ENCODE measurements around the gene SPRR3. TPM values are rescaled to one million over a fixed set of nuclear protein-coding genes. Genes with fewer than 3 reads are reported as not detected.

The SPRR3 gene
- total RNA-seq, 1 donor from 2014 or later = not detected

DNA sequence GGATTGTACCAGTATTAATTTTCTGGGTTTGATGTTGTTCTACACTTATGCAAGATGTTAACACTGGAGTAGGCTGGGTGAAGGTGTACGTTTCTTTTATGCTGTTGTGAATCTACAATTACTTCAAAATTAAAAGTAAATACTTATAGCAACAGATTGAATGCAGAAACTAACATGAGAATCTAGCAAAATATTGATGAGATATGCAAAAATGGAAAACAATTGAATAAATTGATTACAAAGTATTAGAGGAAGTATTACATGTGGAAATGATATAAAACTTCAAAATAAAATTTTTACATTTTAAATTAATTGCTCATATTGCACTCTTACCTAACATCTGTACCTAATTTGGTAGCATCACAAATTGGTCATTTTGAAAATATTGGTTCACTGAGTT is 5.7 kb upstream of the SPRR3 start:
- Mint-ChIP-seq H3K9me3 (ENCODE audit: low read depth) (peaks cover 10% of the 10 kb centered on the region), H3K4me3 (ENCODE audit: low read depth) (no peak overlapping the region), H3K36me3 (ENCODE audit: insufficient read depth) (no peaks in the 10 kb centered on the region), H3K4me1 (ENCODE audit: low read depth) (peaks cover 10% of the 10 kb centered on the region), H3K27me3 (no peaks in the 10 kb centered on the region), H3K27ac (no peak overlapping the region)
- DNase-seq (ENCODE audit: low spot score, unreplicated experiment) = no peak
- TF ChIP-seq, protein P1, sequence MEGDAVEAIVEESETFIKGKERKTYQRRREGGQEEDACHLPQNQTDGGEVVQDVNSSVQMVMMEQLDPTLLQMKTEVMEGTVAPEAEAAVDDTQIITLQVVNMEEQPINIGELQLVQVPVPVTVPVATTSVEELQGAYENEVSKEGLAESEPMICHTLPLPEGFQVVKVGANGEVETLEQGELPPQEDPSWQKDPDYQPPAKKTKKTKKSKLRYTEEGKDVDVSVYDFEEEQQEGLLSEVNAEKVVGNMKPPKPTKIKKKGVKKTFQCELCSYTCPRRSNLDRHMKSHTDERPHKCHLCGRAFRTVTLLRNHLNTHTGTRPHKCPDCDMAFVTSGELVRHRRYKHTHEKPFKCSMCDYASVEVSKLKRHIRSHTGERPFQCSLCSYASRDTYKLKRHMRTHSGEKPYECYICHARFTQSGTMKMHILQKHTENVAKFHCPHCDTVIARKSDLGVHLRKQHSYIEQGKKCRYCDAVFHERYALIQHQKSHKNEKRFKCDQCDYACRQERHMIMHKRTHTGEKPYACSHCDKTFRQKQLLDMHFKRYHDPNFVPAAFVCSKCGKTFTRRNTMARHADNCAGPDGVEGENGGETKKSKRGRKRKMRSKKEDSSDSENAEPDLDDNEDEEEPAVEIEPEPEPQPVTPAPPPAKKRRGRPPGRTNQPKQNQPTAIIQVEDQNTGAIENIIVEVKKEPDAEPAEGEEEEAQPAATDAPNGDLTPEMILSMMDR (IDR thresholded peaks at IDR 0.05; ENCODE audit: unreplicated experiment) = no peak

DNA sequence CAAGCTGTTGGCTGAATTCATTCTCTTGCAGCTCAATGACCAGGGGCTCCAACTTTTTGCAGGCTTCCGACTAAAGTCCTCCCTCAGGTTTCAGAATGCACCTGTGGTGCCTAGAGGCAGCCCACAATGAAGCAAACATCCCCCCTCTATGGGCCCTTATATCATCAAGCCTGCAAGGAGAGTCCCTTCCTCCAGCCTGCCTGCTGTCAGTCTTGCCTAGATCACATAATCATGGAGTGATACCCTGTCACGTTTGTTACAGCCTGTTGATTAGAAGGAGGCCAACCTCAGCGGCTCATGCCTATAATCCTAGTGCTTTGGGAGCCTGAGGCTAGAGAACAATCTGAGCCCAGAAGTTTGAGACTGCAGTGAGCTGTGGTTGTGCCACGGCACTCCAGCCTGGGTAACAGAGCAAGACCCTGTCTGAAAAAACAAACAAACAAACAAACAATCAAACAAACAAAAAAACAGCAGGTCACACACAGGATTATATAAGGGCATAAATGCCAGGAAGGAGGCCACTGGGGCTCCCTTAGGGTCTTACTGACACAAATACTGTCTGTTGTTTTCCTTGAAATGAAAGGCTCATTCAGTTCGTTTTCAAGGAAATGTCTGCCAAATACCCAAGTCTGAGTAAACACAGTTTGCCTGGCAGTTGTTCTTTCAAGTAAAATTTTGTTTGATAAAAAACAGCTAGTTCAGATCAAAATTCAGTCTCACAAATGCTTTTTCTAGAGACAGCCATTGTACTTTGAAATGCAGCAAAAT is 4.7 kb upstream of the SPRR3 start:
- no peak for DNase-seq (ENCODE audit: low spot score, unreplicated experiment)
- Mint-ChIP-seq H3K27me3 (no peaks in the 10 kb centered on the region), H3K4me3 (ENCODE audit: low read depth) (no peak overlapping the region), H3K9me3 (ENCODE audit: low read depth) (peaks cover 10% of the 10 kb centered on the region), H3K36me3 (ENCODE audit: insufficient read depth) (no peaks in the 10 kb centered on the region), H3K27ac (peak overlapping the region; percentile 47), H3K4me1 (ENCODE audit: low read depth) (peaks cover 10% of the 10 kb centered on the region)
- TF ChIP-seq, protein P1 (IDR thresholded peaks at IDR 0.05; ENCODE audit: unreplicated experiment) = no peak

DNA sequence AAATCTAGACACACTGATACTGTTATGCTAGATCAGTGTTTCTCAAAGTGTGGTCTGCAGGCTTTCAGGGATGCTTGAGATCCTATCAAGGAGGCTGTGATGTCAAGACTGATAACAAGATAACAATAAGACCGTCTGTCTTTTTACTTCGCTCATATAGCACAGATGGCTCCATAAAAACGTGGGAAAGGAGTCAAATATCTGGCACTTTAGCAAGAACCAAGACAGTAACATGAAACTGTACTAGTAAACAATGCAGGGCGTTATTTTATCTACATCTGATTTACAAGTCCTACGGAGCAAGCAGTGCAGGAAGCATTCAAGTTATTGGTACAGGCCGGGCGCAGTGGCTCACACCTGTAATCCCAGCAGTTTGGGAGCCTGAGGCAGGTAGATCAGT is 3.6 kb upstream of the SPRR3 start:
- H3K4me1 Mint-ChIP-seq (ENCODE audit: low read depth) = peaks cover 10% of the 10 kb centered on the region
- H3K27me3 Mint-ChIP-seq = no peaks in the 10 kb centered on the region
- peaks cover 10% of the 10 kb centered on the region for H3K9me3 Mint-ChIP-seq (ENCODE audit: low read depth)
- TF ChIP-seq, protein P1 (IDR thresholded peaks at IDR 0.05; ENCODE audit: unreplicated experiment) = no peak
- no peak overlapping the region for H3K4me3 Mint-ChIP-seq (ENCODE audit: low read depth)
- no peaks in the 10 kb centered on the region for H3K36me3 Mint-ChIP-seq (ENCODE audit: insufficient read depth)
- no peak for DNase-seq (ENCODE audit: low spot score, unreplicated experiment)
- no peak overlapping the region for H3K27ac Mint-ChIP-seq

DNA sequence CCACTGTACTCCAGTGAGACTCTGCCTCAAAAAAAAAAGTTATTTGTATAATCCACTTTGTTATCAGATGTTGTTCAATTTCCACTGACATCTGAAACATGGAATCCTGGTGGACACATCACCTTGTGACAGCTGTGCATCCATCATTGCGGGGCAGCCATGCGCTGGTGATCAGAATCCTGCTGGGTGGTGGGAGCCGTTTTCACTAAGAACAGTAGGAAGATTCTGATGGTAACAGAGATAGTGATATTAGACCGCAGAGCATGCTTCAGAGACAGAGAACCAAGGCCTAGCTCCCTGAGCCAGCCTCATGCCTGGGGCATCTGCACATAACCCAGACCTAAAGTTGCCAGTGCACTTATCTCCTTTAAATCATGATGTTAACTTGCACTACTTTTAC is 3.1 kb upstream of the SPRR3 start:
- no peak overlapping the region for H3K4me3 Mint-ChIP-seq (ENCODE audit: low read depth)
- H3K36me3 Mint-ChIP-seq (ENCODE audit: insufficient read depth) = no peaks in the 10 kb centered on the region
- peaks cover 10% of the 10 kb centered on the region for H3K9me3 Mint-ChIP-seq (ENCODE audit: low read depth)
- no peaks in the 10 kb centered on the region for H3K27me3 Mint-ChIP-seq
- no peak overlapping the region for H3K27ac Mint-ChIP-seq
- DNase-seq (ENCODE audit: low spot score, unreplicated experiment) = no peak
- TF ChIP-seq, protein P1 (IDR thresholded peaks at IDR 0.05; ENCODE audit: unreplicated experiment) = no peak
- peaks cover 10% of the 10 kb centered on the region for H3K4me1 Mint-ChIP-seq (ENCODE audit: low read depth)

DNA sequence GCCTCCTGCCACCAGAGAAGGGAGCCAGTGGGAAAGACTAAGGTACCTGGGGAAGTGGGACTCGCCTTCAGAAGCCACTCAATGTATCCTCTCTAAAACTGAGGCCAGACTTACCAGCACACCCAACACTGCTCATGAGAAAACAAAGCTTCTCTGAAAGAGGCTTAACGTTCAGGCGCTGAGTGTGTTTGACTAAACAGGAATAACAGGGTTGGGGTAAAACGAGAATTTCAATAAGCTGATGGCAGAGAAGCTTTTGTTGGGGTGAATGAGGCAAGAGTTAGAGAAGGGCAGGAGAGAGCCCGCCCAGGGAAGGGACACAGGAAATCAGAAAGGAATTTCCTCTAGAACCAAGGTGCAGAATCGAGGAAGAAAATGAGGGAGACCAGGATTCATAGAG is 1.7 kb upstream of the SPRR3 start:
- H3K36me3 Mint-ChIP-seq (ENCODE audit: insufficient read depth) = no peaks in the 10 kb centered on the region
- no peak overlapping the region for H3K27ac Mint-ChIP-seq
- H3K4me3 Mint-ChIP-seq (ENCODE audit: low read depth) = no peak overlapping the region
- DNase-seq (ENCODE audit: low spot score, unreplicated experiment) = no peak
- peaks cover 10% of the 10 kb centered on the region for H3K4me1 Mint-ChIP-seq (ENCODE audit: low read depth)
- no peaks in the 10 kb centered on the region for H3K27me3 Mint-ChIP-seq
- H3K9me3 Mint-ChIP-seq (ENCODE audit: low read depth) = peaks cover 10% of the 10 kb centered on the region
- TF ChIP-seq, protein P1 (IDR thresholded peaks at IDR 0.05; ENCODE audit: unreplicated experiment) = no peak
